Tibial nerve (tissue), 4 donors: ENCODE data around the gene RGL3. TPM values are rescaled to one million over a fixed set of nuclear protein-coding genes. Genes with fewer than 3 reads are reported as not detected.
"Not testable (repeated sequence)": the region's sequence is repeated elsewhere in the genome, so short reads cannot be mapped to it uniquely, and the experiment has no call there.

ENCODE experiments used
- DNase-seq, 2 donors: peaks; one replicate each; pipeline ENCODE4 v3.0.0-alpha.2; 2019; ENCODE audit warnings: low spot score in 2 of 2
- H3K27ac ChIP-seq, 4 donors: fragments of 200-600 bp; sonication (generic) in 3 of 4; one replicate each; pipeline ENCODE4 v1.5.1; 2017 to 2019; ENCODE audit warnings: mild to moderate bottlenecking in 1 of 4
- H3K27me3 ChIP-seq, 2 donors: fragments of 200-600 bp; sonication (generic) in 1 of 2; one replicate each; pipeline versions ENCODE4 v1.5.1 to v1.6.0; 2017 to 2019
- H3K36me3 ChIP-seq, 3 donors: fragments of 200-600 bp; sonication (generic); one replicate each; pipeline ENCODE4 v1.5.1; 2018 to 2019
- H3K4me1 ChIP-seq, 4 donors: fragments of 200-600 bp; sonication (generic) in 3 of 4; one replicate each; pipeline ENCODE4 v1.5.1; 2017 to 2019
- H3K4me3 ChIP-seq, 4 donors: fragments of 200-600 bp; sonication (generic) in 3 of 4; one replicate each; pipeline ENCODE4 v1.5.1; 2017 to 2019; ENCODE audit warnings: mild to moderate bottlenecking in 1 of 4, moderate library complexity in 1 of 4
- H3K9me3 ChIP-seq, 4 donors: fragments of 200-600 bp; sonication (generic) in 3 of 4; one replicate each; pipeline ENCODE4 v1.5.1; 2017 to 2019
- EP300 ChIP-seq, 2 donors: sonication (generic); formaldehyde crosslinking; IDR thresholded peaks; one replicate each; pipeline ENCODE4 v1.6.1; 2017; ENCODE audit warnings: antibody characterized with exemption in 2 of 2, mild to moderate bottlenecking in 1 of 2
- POLR2A ChIP-seq, 2 donors: fragments of 450-650 bp; IDR thresholded peaks; one replicate each; pipeline ENCODE4 v1.6.1; 2017; ENCODE audit warnings: antibody characterized with exemption in 2 of 2, mild to moderate bottlenecking in 2 of 2, moderate library complexity in 2 of 2
- WGBS, 2 donors: methylation state at CpG; one replicate each; pipeline ENCODE4 v1.1.5; 2018; 5-methylcytosine and 5-hydroxymethylcytosine counted together
- total RNA-seq, 4 donors: library from RNA; depleted of rRNA; stranded (reverse); fragments of >200 nt; gene quantifications; one replicate each; pipeline ENCODE4 v1.1.0, GENCODE V29; 2016
- TF ChIP-seq, protein P1 (sequence below), 5 experiments: fragments of 200-600 bp in 3 of 5; fragments of 450-650 bp in 2 of 5; sonication (generic) in 3 of 5; IDR thresholded peaks; one replicate each; pipeline ENCODE4 v1.5.1; 2016 to 2019; ENCODE audit warnings: antibody characterized with exemption in 5 of 5, mild to moderate bottlenecking in 3 of 5, moderate library complexity in 2 of 5

Gene RGL3
- total RNA-seq, 4 donors from 2014 or later: 5.7 to 17.9 (median 11.0) TPM

DNA sequence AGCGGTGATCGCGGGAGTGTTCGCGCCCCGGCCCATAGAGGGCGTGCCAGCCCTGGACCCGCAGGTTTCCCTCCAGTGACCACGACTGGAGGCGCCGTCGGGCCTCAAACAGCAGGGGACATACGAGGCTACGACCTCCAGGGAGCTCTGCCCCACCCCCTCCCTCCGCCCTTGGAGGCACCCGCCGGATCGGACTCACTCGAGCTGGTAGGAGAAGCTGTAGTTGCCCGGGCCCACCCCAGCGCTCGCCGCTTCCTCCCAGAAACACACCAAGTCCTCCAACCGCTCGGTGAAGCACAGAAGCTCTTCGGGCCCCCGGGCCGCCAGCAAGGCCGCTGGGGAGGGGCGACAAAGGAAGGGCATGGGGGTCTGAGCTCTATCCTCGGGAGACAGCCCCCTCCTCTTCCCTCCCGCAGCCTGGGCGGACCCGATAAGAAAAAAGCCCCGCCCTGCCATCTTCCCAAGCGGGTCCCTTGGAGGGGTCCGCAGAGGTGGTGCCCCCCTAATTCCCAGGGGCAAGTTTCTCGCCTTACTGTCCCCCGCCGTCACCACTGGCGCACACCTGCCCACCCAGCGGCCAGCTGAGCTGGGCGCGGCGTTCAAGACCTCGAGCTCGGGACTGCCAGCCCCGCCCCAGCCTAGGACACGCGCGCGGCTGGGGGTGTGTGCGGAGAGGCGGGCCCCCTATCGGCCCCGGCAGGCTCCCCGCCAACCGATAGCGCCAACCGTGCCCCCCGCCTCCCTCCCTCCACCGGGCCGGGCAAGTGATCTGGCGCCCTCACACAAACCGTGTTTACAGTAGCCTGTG is 36.0 kb downstream of the RGL3 start:
- WGBS, 2 donors: 1 to 2% methylated on average over 21 to 55 of the region's 65 CpGs

DNA sequence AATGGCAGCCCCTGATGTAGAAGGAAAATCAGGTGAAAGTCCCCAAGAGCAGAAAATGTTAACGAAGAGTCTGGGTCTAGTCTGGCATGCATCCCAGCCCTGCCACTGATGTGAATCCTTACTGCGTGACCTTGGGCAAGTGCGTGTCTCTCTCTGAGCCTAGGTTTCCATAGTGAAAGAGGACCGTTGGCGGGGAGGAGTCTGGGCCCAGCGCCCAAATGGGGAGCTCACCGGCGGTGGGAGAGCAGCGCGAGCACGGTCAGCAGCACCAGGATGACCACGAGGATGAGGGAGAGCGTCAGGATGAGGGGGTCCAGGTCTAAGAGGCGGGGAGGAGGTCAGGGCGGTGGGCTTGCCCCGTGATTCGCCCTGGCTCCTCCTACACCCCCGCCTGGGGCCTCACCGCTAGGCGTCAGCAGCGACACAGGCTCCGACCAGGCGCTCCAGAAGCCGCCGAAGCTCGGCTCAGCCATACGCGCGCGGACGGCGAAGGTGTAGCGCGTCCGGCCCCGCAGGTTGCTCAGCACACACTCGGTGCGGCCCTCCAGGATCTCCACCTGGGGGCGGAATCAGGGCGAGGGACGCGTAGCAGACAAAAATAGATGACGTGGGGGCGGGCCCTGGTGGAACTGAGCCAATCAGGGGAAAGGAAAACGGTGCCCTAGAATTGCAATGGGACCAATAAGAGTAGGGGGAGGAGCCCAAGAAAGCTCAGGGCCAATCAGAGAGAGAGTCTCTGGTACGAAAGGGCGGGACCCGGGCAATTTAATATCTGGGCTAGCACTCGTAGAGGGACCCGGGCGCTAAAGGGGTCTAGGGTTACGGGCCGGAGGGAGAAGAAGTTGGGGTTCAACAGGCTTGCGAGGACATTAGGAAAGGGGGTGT is 38.2 kb downstream of the RGL3 start:
- H3K9me3 ChIP-seq: no peaks in the 10 kb centered on the region
- H3K4me3 ChIP-seq: peak overlapping the region; percentile 40 to 72 (median 67)
- H3K4me1 ChIP-seq: peaks cover 0 to 68% (median 35%) of the 10 kb centered on the region in 4 donors
- H3K36me3 ChIP-seq: peaks cover 0 to 6% (median 0%) of the 10 kb centered on the region in 3 donors
- WGBS, 2 donors: 0 to 2% methylated on average over 44 to 52 of the region's 54 CpGs
- peak; percentile 92 to 95 for DNase-seq
- H3K27ac ChIP-seq: peak overlapping the region; percentile 48 to 92 (median 84)
- peaks cover 0 to 31% of the 10 kb centered on the region in 2 donors for H3K27me3 ChIP-seq
- TF ChIP-seq, protein P1, sequence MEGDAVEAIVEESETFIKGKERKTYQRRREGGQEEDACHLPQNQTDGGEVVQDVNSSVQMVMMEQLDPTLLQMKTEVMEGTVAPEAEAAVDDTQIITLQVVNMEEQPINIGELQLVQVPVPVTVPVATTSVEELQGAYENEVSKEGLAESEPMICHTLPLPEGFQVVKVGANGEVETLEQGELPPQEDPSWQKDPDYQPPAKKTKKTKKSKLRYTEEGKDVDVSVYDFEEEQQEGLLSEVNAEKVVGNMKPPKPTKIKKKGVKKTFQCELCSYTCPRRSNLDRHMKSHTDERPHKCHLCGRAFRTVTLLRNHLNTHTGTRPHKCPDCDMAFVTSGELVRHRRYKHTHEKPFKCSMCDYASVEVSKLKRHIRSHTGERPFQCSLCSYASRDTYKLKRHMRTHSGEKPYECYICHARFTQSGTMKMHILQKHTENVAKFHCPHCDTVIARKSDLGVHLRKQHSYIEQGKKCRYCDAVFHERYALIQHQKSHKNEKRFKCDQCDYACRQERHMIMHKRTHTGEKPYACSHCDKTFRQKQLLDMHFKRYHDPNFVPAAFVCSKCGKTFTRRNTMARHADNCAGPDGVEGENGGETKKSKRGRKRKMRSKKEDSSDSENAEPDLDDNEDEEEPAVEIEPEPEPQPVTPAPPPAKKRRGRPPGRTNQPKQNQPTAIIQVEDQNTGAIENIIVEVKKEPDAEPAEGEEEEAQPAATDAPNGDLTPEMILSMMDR (IDR thresholded peaks at IDR 0.05): peak; percentile 59 to 95 (median 85)
- TF ChIP-seq POLR2A (IDR thresholded peaks at IDR 0.05): peak; percentile 58 to 76
- peak in 1 of 2 donors; percentile 92 for TF ChIP-seq EP300 (IDR thresholded peaks at IDR 0.05)

More for the DNA sequence above, 36.0 kb downstream of the RGL3 start:
- H3K4me1 ChIP-seq: peaks cover 0 to 50% (median 30%) of the 10 kb centered on the region in 4 donors
- peak in 1 of 2 donors; percentile 14 for DNase-seq
- TF ChIP-seq POLR2A (IDR thresholded peaks at IDR 0.05): no peak
- TF ChIP-seq, protein P1 (IDR thresholded peaks at IDR 0.05): peak in 4 of 5 experiments; percentile 40 to 55 (median 53)
- peak overlapping the region; percentile 6 to 44 (median 24) for H3K4me3 ChIP-seq
- H3K36me3 ChIP-seq: peaks cover 0 to 1% (median 0%) of the 10 kb centered on the region in 3 donors
- no peak overlapping the region for H3K27ac ChIP-seq
- H3K9me3 ChIP-seq: no peaks in the 10 kb centered on the region
- H3K27me3 ChIP-seq: peaks cover 0 to 31% of the 10 kb centered on the region in 2 donors

DNA sequence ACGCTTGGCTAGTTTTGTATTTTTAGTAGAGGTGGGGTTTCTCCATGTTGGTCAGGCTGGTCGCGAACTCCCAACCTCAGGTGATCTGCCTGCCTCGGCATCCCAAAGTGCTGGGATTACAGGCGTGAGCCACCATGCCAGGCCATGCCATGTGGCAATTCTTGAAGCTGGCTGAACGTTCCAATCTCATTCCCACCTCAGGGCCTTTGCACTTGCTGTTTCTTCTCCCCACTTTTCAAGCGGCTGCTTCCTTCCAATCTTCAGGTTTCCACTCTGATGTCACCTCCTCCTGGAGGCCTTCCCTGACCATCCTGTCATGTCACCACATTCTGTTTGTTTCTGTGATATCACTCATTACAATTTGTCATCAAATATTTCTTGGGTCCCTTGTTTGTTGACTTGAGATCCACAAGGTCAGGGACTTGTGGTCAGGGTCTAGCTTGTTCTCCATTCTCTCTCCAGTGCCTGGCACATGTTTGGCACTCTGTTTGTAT is 39.2 kb downstream of the RGL3 start:
- 92 to 96% methylated on average over 7 of the region's 7 CpGs for WGBS, 2 donors
- peak overlapping the region in 2 of 4 donors; percentile 48 to 92 for H3K27ac ChIP-seq
- H3K9me3 ChIP-seq: no peaks in the 10 kb centered on the region
- TF ChIP-seq EP300 (IDR thresholded peaks at IDR 0.05): no peak
- TF ChIP-seq, protein P1 (IDR thresholded peaks at IDR 0.05): no peak
- TF ChIP-seq POLR2A (IDR thresholded peaks at IDR 0.05): no peak
- peaks cover 0 to 6% (median 0%) of the 10 kb centered on the region in 3 donors for H3K36me3 ChIP-seq
- no peak overlapping the region for H3K4me3 ChIP-seq
- peaks cover 0 to 74% (median 41%) of the 10 kb centered on the region in 4 donors for H3K4me1 ChIP-seq
- no peak for DNase-seq
- peaks cover 0 to 31% of the 10 kb centered on the region in 2 donors for H3K27me3 ChIP-seq

DNA sequence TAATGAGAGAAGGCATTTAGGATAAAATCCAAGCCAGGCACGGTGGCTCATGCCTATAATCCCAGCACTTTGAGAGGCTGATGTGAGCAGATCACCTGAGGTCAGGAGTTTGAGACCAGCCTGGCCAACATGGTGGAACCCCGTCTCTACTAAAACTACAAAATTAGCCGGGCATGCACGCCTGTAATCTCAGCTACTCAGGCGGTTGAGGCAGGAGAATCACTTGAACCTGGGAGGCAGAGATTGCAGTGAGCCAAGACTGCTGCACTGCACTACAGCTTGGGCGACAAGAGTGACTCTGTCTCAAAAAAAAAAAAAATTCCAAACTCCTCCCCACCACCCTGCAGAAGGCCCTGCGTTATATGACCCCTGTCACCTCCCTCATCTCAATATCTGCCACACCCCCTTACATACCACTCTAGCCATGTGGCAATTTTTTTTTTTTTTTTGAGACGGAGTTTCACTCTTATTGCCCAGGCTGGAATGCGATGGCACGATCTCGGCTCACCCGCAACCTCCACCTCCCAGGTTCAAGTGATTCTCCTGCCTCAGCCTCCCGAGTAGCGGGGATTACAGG is 39.8 kb downstream of the RGL3 start:
- peaks cover 0 to 31% of the 10 kb centered on the region in 2 donors for H3K27me3 ChIP-seq
- H3K4me3 ChIP-seq, H3K9me3 ChIP-seq, H3K27ac ChIP-seq, DNase-seq, H3K36me3 ChIP-seq: not testable (repeated sequence)
- 80 to 81% methylated on average over 14 of the region's 14 CpGs for WGBS, 2 donors
- peaks cover 0 to 73% (median 41%) of the 10 kb centered on the region in 4 donors for H3K4me1 ChIP-seq
